ENCODE measurements around the gene GART. TPM values are rescaled to one million over a fixed set of nuclear protein-coding genes. Genes with fewer than 3 reads are reported as not detected.

Gene GART
- total RNA-seq, 2 donors from 2014 or later, result 55.9 to 65.3 TPM

DNA sequence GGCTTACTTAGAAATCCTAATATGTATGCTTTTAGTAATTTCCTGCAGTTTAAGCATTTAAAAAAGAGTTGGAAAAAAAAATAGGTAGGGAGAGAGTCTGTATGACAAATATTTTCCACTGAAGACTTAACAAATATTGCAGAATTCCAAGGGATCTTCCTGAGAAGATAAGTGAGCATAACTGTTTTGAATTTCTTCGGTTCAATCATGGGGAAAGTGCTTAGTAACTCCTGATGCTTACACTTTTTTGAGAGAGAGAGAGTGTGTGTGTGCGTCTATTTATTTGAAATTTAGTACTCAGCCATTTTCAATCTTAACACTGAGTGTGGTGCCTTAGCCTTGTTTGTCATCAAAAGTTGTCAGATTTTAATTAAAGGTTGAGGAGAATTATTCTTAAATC is 19.5 kb upstream of the GART start:
- H3K9me3 ChIP-seq, result no peaks in the 10 kb centered on the region
- no peak overlapping the region for H3K4me3 ChIP-seq
- WGBS, result 87% methylated on average over 2 of the region's 2 CpGs
- H3K4me1 ChIP-seq (replicated peaks), result no peaks in the 10 kb centered on the region
- H3K27me3 ChIP-seq (replicated peaks; ENCODE audit: insufficient read depth), result no peaks in the 10 kb centered on the region
- peaks cover 0 to 17% of the 10 kb centered on the region in 2 donors for H3K36me3 ChIP-seq
- no peak for DNase-seq (ENCODE audit: low spot score)
- TF ChIP-seq POLR2A (IDR thresholded peaks at IDR 0.05) (no peak), POLR2AphosphoS5 (IDR thresholded peaks at IDR 0.05) (no peak)
- TF ChIP-seq, protein P1, sequence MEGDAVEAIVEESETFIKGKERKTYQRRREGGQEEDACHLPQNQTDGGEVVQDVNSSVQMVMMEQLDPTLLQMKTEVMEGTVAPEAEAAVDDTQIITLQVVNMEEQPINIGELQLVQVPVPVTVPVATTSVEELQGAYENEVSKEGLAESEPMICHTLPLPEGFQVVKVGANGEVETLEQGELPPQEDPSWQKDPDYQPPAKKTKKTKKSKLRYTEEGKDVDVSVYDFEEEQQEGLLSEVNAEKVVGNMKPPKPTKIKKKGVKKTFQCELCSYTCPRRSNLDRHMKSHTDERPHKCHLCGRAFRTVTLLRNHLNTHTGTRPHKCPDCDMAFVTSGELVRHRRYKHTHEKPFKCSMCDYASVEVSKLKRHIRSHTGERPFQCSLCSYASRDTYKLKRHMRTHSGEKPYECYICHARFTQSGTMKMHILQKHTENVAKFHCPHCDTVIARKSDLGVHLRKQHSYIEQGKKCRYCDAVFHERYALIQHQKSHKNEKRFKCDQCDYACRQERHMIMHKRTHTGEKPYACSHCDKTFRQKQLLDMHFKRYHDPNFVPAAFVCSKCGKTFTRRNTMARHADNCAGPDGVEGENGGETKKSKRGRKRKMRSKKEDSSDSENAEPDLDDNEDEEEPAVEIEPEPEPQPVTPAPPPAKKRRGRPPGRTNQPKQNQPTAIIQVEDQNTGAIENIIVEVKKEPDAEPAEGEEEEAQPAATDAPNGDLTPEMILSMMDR (IDR thresholded peaks at IDR 0.05), result no peak
- H3K27ac ChIP-seq, result no peak overlapping the region
- intact Hi-C loops (cut with DNase I), result no loop called here

DNA sequence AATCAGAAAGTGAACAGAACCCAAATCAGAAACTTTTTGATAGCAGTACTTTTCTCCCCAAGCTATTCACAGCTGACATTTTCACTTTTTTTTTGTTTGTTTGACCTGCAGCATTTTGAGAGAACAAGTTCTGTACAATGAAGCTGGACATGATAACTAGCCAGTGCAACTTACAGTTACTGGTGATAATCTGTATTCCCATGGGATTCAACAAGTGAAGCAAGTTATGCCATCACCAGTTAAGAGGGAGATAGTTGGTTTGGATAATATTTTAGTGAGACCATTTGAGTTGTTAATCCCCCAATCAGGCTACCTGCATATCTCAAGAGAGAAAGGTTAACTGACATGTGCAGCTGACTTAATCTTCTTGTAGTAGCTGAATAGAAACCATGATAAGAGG is 19.0 kb upstream of the GART start:
- Histone ChIP-seq H3K36me3 (peaks cover 0 to 17% of the 10 kb centered on the region in 2 donors), H3K27ac (no peak overlapping the region), H3K9me3 (no peaks in the 10 kb centered on the region), H3K4me1 (replicated peaks) (no peaks in the 10 kb centered on the region), H3K4me3 (no peak overlapping the region), H3K27me3 (replicated peaks; ENCODE audit: insufficient read depth) (no peaks in the 10 kb centered on the region)
- intact Hi-C loops (cut with DNase I), result no loop called here
- DNase-seq (ENCODE audit: low spot score), result no peak
- TF ChIP-seq, protein P1 (IDR thresholded peaks at IDR 0.05), result no peak
- TF ChIP-seq POLR2AphosphoS5 (IDR thresholded peaks at IDR 0.05), result no peak
- TF ChIP-seq POLR2A (IDR thresholded peaks at IDR 0.05), result no peak

DNA sequence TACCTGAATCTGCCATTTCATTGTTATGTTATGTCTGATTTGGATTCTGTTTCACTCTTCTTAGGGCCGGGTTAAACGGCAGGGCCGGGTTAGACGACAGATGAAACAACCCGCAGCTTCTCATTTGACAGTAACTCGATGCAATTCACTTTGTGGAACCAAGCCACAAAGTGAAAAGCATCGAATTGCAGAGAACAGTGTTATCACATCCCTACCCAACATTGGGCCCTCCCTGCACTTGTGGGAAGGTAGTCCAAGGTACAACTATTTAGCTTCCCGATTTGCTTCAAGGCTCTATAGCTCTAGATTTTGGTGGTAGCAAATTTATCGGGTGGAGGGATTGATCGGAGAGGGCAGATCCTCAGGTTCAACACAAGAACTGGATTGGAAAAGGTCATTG is 17.9 kb upstream of the GART start:
- no peaks in the 10 kb centered on the region for H3K4me1 ChIP-seq (replicated peaks)
- peaks cover 0 to 17% of the 10 kb centered on the region in 2 donors for H3K36me3 ChIP-seq
- TF ChIP-seq, protein P1 (IDR thresholded peaks at IDR 0.05), result no peak
- TF ChIP-seq POLR2AphosphoS5 (IDR thresholded peaks at IDR 0.05), result no peak
- no peak for TF ChIP-seq POLR2A (IDR thresholded peaks at IDR 0.05)
- no peak for DNase-seq (ENCODE audit: low spot score)
- WGBS, result 92% methylated on average over 10 of the region's 10 CpGs
- no peaks in the 10 kb centered on the region for H3K9me3 ChIP-seq
- intact Hi-C loops (cut with DNase I), result no loop called here
- H3K27me3 ChIP-seq (replicated peaks; ENCODE audit: insufficient read depth), result no peaks in the 10 kb centered on the region
- H3K27ac ChIP-seq, result no peak overlapping the region
- H3K4me3 ChIP-seq, result no peak overlapping the region

DNA sequence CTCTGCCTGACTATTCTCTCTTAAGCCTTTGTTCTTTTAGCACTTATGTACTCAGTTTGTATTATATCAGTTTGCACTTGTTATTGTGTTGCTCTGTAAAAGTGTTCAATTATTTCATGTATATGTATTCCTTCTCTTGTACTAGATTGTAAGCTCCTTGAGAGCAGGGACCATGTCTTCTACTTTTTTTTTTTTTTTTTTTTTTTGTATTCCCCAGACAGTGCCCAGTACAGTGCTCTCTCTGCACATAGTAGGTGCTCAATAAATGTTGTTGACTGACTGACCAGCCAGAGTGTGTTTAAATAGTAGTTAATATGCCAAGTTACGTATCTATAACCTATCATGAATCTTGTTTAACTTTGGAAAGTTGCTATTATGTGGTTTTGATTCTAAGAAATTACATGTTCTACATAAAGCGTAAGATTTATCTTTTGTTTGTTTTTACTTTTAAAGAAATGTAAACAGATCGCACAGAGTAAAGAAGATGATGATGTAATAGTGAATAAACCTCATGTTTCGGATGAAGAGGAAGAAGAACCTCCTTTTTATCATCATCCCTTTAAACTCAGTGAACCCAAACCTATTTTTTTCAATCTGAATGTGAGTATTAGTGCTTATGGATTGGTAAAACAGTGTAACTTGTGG is 17.0 kb upstream of the GART start:
- no peaks in the 10 kb centered on the region for H3K9me3 ChIP-seq
- no peaks in the 10 kb centered on the region for H3K4me1 ChIP-seq (replicated peaks)
- DNase-seq (ENCODE audit: low spot score), result no peak
- intact Hi-C loops (cut with DNase I), result no loop called here
- 46% methylated on average over 4 of the region's 4 CpGs for WGBS
- no peak overlapping the region for H3K27ac ChIP-seq
- H3K27me3 ChIP-seq (replicated peaks; ENCODE audit: insufficient read depth), result no peaks in the 10 kb centered on the region
- H3K36me3 ChIP-seq, result peaks cover 0 to 17% of the 10 kb centered on the region in 2 donors
- no peak overlapping the region for H3K4me3 ChIP-seq
- TF ChIP-seq POLR2AphosphoS5 (IDR thresholded peaks at IDR 0.05) (no peak), POLR2A (IDR thresholded peaks at IDR 0.05) (no peak)
- TF ChIP-seq, protein P1 (IDR thresholded peaks at IDR 0.05), result no peak

DNA sequence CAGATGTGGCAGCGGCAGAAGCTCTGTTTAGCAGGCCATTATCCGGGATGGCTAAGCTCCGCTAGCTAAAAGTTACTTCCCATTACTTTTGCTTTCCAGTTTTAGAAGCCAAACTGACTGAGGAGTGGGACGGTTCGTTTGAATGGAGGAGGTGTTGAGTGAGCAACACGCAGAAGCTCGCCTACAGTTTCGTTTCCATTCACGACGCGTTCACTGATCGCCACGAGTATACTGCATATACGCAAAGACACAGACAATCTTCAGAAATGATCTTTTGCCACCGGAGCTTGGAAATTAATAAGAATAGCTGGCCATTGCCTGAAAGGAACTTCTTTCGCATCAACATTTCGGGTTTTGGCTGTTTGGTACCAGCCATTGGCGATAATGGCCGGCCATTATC is 15.5 kb upstream of the GART start:
- Histone ChIP-seq H3K4me3 (no peak overlapping the region), H3K9me3 (no peaks in the 10 kb centered on the region), H3K36me3 (peaks cover 12 to 20% of the 10 kb centered on the region in 2 donors), H3K27me3 (replicated peaks; ENCODE audit: insufficient read depth) (no peaks in the 10 kb centered on the region), H3K4me1 (replicated peaks) (no peaks in the 10 kb centered on the region), H3K27ac (no peak overlapping the region)
- WGBS, result 95% methylated on average over 19 of the region's 19 CpGs
- DNase-seq (ENCODE audit: low spot score), result no peak
- intact Hi-C loops (cut with DNase I), result no loop called here
- no peak for TF ChIP-seq POLR2A (IDR thresholded peaks at IDR 0.05)
- no peak for TF ChIP-seq POLR2AphosphoS5 (IDR thresholded peaks at IDR 0.05)
- TF ChIP-seq, protein P1 (IDR thresholded peaks at IDR 0.05), result no peak
